ENCODE data around the gene CDH3.

The CDH3 gene

GRCh38 chr16:68644715-68645493, at the start of gene CDH3:
Gene CDH3, plus strand, starts transcription at chr16:68645310. Its CDS starts 70 bp downstream, at chr16:68645380.
- DNase-seq (ENCODE audit: low read depth in 2 of 2), result no peak

- DNase-seq (ENCODE audit: low read depth in 2 of 2), result no peak
These were observed 48.8 kb upstream of the CDH3 start for GRCh38 chr16:68596266-68596665.

DNA sequence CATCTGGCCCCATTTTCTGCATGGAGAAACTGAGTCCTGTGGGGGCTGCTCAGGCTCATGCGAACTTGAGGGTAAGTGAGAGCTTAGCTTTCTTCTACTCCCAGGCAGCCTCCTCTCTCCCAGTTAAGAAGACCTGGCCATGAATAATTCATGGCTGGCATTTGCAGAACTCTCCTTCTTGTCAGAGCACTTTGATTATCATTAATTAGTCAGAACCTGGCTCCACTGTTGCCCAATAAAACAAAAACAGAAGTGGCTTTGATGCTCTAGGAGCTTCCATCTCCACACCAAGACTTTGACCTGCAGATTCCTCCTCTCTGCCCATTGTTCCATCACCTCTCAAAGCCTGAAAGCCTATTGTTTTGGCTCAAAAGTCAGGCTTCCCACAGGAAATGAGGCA, 45.5 kb upstream of the CDH3 start:
- DNase-seq (ENCODE audit: low read depth in 2 of 2), result no peak

GRCh38 chr16:68605746-68606145, 39.4 kb upstream of the CDH3 start:
- no peak for DNase-seq (ENCODE audit: low read depth in 2 of 2)

DNA sequence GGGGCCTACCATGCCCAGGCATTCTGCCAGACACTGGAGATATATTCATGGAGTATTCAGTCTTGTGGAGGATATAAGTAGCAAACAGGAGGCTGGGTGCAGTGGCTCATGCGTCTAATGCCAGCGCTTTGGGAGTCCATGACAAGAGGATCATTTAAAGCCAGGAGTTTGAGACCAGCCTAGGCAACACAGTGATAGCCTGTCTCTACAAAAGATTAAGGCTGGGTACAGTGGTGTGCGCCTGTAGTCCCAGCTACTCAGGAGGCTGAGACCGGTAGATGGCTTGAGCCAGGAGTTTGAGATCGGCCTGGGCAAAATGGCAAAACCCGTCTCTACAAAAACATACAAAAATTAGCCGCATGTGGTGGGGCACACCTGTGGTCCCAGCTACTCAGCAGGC, 37.7 kb upstream of the CDH3 start:
- DNase-seq (ENCODE audit: low read depth in 2 of 2), result no peak

DNA sequence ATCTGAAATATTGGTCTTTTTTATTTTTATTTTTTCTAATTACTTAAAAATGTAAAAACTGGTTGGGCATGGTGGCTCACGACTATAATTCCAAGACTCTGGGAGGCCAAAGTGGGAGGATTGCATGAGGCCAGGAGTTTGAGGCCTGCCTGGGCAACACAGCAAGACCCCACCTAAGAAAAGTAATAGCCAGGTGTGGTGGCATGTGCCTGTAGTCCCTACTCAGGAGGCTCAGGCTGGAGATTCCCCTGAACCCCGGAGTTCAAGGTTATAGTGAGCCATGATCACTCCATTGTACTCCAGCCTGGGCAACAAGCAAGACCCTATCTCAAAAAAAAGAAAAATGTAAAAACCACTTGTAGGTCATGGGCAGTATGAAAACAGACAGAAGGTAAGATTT, 36.8 kb upstream of the CDH3 start:
- no peak for DNase-seq (ENCODE audit: low read depth in 2 of 2)

GRCh38 chr16:68612996-68613395, 32.1 kb upstream of the CDH3 start:
- DNase-seq (ENCODE audit: low read depth in 2 of 2), result no peak

- DNase-seq (ENCODE audit: low read depth in 2 of 2), result no peak
These were observed 27.4 kb upstream of the CDH3 start for GRCh38 chr16:68617734-68618133.

DNA sequence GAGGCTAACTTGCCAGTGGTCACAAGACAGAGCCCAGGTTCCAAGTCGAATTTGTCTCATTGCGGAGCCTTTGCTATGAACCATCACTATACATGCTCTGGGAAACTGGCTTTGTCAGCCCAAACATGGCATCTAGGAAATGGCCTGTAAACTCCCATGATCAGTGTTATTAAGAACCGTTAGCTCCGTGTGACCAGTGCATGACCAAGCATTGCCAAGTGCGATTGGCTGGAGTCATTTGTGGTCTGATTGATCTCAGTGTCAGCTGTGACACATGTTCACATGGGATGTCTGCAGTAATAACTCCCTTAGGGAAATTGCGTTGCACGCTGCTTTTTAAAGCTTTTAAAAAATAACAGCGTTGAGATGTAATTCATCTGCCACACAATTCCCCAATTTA, 18.6 kb upstream of the CDH3 start:
- DNase-seq (ENCODE audit: low read depth in 2 of 2), result no peak

DNA sequence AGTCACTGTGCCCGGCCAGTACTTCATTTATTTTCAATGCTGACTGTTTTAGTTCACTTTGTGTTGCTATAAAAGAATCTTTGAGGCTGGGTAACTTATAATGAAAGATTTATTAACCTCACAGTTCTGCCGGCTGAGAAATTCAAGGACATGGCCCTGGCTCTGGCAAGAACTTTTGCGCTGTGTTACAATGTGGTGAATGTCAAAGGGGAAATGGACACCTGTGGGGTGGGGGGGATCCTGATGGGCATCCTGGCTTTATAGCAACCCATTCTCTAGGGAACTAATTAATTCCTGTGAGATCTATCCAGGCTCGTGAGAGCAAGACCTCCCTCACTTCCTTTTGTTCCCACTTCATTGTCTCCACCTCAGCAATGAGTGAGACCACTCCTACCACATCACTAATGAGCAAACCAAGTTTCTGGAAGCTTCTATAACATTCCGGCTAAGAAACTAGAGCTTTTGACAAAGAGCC, 17.1 kb upstream of the CDH3 start:
- no peak for DNase-seq (ENCODE audit: low read depth in 2 of 2)

DNA sequence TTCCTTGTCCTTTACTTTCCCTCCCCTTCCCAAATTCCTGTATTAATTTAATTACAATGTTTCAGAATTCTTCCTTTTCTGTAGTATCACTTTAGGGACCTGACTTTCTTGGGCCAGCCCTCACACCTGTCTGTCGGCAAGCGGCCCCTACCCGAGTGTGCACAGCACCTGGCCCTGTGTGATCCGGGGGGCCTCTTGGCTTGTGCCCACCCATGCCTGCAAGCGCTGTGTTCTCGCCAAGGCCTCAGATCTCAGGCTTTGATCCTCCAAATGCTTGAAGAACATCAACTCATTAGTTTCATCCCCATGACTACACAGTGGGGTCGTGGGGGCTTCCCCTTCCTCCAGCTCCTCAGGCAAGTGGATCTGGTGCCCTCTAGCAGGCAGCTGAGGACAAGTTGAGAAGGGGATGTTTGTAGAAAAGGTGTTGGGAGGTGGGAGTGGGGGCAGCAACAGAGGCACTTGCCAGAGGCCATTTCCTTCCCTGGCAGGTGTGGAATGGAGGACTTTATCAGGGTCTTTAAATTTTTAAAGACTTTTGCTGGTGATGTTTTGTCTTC, 15.7 kb upstream of the CDH3 start:
- DNase-seq (ENCODE audit: low read depth in 2 of 2), result no peak

DNA sequence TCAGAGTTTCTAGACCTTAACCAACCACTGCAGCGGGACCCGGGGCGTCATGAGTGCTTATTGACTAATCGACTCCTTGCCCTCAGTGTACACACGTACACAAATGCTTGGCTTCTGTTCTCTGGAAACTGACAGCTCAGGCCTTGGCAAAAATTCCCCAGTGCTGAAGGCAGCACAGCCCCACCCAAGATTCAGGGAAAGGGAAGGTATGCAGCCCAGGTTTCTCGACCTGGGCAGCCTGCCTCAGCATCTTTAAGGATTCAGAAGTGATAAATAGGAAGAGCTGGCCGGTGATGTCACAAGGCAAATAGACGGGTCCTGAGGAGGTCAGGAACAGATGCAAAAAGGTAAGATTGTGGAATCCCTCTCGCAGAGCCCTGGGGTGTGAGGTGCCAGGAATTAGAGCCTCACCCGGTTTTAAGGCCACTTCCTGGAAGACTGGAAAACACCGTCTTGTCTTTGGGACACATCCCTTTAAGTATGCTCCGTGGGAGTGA, 9.0 kb upstream of the CDH3 start:
- DNase-seq (ENCODE audit: low read depth in 2 of 2), result no peak

GRCh38 chr16:68636818-68637217, 8.3 kb upstream of the CDH3 start:
- DNase-seq (ENCODE audit: low read depth in 2 of 2), result no peak

- DNase-seq (ENCODE audit: low read depth in 2 of 2), result no peak
These were observed 4.1 kb upstream of the CDH3 start for GRCh38 chr16:68640972-68641371.

GRCh38 chr16:68642047-68642435, 3.1 kb upstream of the CDH3 start:
- DNase-seq (ENCODE audit: low read depth in 2 of 2), result no peak

GRCh38 chr16:68642436-68643101, 2.5 kb upstream of the CDH3 start:
- no peak for DNase-seq (ENCODE audit: low read depth in 2 of 2)

- DNase-seq (ENCODE audit: low read depth in 2 of 2), result no peak
These were observed 1.9 kb upstream of the CDH3 start for GRCh38 chr16:68643227-68643626.

GRCh38 chr16:68643847-68644246, 1.3 kb upstream of the CDH3 start:
- DNase-seq (ENCODE audit: low read depth in 2 of 2), result no peak

- no peak for DNase-seq (ENCODE audit: low read depth in 2 of 2)
These were observed 814 bp upstream of the CDH3 start for GRCh38 chr16:68644296-68644695.

GRCh38 chr16:68645494-68646388, 631 bp downstream of the CDH3 start:
- DNase-seq (ENCODE audit: low read depth in 2 of 2), result no peak

- DNase-seq (ENCODE audit: low read depth in 2 of 2), result no peak
These were observed 2.0 kb downstream of the CDH3 start for GRCh38 chr16:68646953-68647659.

Measured in stimulated activated CD8-positive, alpha-beta memory T cell treated with anti-CD3 and anti-CD28 coated beads, Interleukin-7, amount 100 ng/mL, for 4 hours (primary cell).